ENCODE data around the gene GPATCH1.

GRCh38 chr19:33108161-33108560, 27.2 kb downstream of the GPATCH1 start:
- TF ChIP-seq CTCF (conservative IDR thresholded peaks at IDR 0.05; ENCODE audit: low read depth, low read length) (no peak), POLR2A (IDR thresholded peaks at IDR 0.05; ENCODE audit: low read depth, low read length) (no peak), MAFK (IDR thresholded peaks at IDR 0.05; ENCODE audit: low read depth, low read length) (no peak), RAD21 (IDR thresholded peaks at IDR 0.05; ENCODE audit: low read length) (no peak), NFE2L2 (IDR thresholded peaks at IDR 0.05; ENCODE audit: low read depth, low read length) (no peak), USF2 (IDR thresholded peaks at IDR 0.05; ENCODE audit: low read depth, low read length) (no peak), RCOR1 (IDR thresholded peaks at IDR 0.05; ENCODE audit: insufficient replicate concordance, low read length) (no peak), MXI1 (IDR thresholded peaks at IDR 0.05; ENCODE audit: borderline replicate concordance, low read depth, low read length) (no peak), SMC3 (IDR thresholded peaks at IDR 0.05; ENCODE audit: low read depth, low read length) (no peak), MAZ (IDR thresholded peaks at IDR 0.05; ENCODE audit: borderline replicate concordance, low read depth, low read length) (no peak), BHLHE40 (IDR thresholded peaks at IDR 0.05; ENCODE audit: low read depth, low read length) (no peak)

All from IMR-90 (cell line).